IMR-90 (cell line): ENCODE data around the gene DCLK1. TPM values are rescaled to one million over a fixed set of nuclear protein-coding genes. Genes with fewer than 3 reads are reported as not detected.

Source experiments
- ATAC-seq: fragments of 200-7000 bp; cut with Tn5 transposase; 2 replicates; pipeline ENCODE4 v1.9.1; 2020; ENCODE audit warnings: low read depth, mild to moderate bottlenecking, moderate library complexity
- BruUV-seq: library from RNA; stranded (reverse); fragments of 400-500 nt; replicated peaks from 2 replicates; lab custom pipeline; 2021; lab: Mats Ljungman, UMichigan
- CTCF ChIA-PET: fragments of 300-600 bp; formaldehyde crosslinking; extraction: SDS; loops from one replicate; lab custom pipeline; 2021; ENCODE audit warnings: antibody characterized with exemption; lab: Yijun Ruan, JAX
- POLR2A ChIA-PET: fragments of 300-600 bp; sonication (Branson Sonifier 250); formaldehyde crosslinking; loops from one replicate; lab custom pipeline; 2022; ENCODE audit warnings: antibody characterized with exemption; ENCODE audit not compliant: unreplicated experiment; lab: Charles Lee
- DNase-seq: peaks from one replicate; pipeline ENCODE4 v3.0.0; 2013
- H2AFZ ChIP-seq: replicated peaks from 2 replicates; pipeline ENCODE3; 2013; ENCODE audit warnings: low read length, mild to moderate bottlenecking; ENCODE audit not compliant: poor library complexity
- H2AK5ac ChIP-seq: 2 replicates; pipeline ENCODE4 v1.6.1; 2013; ENCODE audit warnings: low read depth, low read length, inconsistent platforms
- H2AK9ac ChIP-seq: replicated peaks from 2 replicates; pipeline ENCODE3; 2013; ENCODE audit warnings: mild to moderate bottlenecking, low read depth, low read length, moderate library complexity; ENCODE audit not compliant: poor library complexity
- H2BK120ac ChIP-seq: 2 replicates; pipeline ENCODE4 v1.6.1; 2013; ENCODE audit warnings: low read depth, low read length, inconsistent platforms
- H2BK15ac ChIP-seq: 3 replicates; pipeline ENCODE4 v1.6.1; 2013; ENCODE audit warnings: low read depth, low read length, inconsistent platforms
- H2BK20ac ChIP-seq: 2 replicates; pipeline ENCODE4 v1.6.1; 2013; ENCODE audit warnings: low read depth, mild to moderate bottlenecking, inconsistent platforms, low read length, moderate library complexity
- H2BK5ac ChIP-seq: 2 replicates; pipeline ENCODE4 v1.6.1; 2013; ENCODE audit warnings: mild to moderate bottlenecking, low read depth, low read length, inconsistent platforms; ENCODE audit not compliant: poor library complexity, severe bottlenecking
- H3K14ac ChIP-seq: replicated peaks from 2 replicates; pipeline ENCODE4 v1.6.1; 2013; ENCODE audit warnings: low read depth, low read length, inconsistent platforms
- H3K18ac ChIP-seq: 2 replicates; pipeline ENCODE4 v1.6.1; 2013; ENCODE audit warnings: low read depth, low read length, control low read depth
- H3K23ac ChIP-seq: 2 replicates; pipeline ENCODE4 v1.6.1; 2013; ENCODE audit warnings: low read depth, low read length, inconsistent platforms
- H3K27ac ChIP-seq: 2 replicates; pipeline ENCODE4 v1.5.1; 2013; ENCODE audit warnings: mild to moderate bottlenecking, control low read depth, low read length; ENCODE audit not compliant: insufficient read depth
- H3K27me3 ChIP-seq: 2 replicates; pipeline ENCODE4 v1.6.1; 2013; ENCODE audit warnings: low read length; ENCODE audit not compliant: control insufficient read depth, insufficient read depth
- H3K36me3 ChIP-seq: 2 replicates; pipeline ENCODE4 v1.6.1; 2013; ENCODE audit warnings: low read length, mixed read lengths; ENCODE audit not compliant: control insufficient read depth, insufficient read depth
- H3K4ac ChIP-seq: 2 replicates; pipeline ENCODE4 v1.6.1; 2013; ENCODE audit warnings: low read depth, low read length, inconsistent platforms
- H3K4me1 ChIP-seq: 2 replicates; pipeline ENCODE4 v1.6.1; 2013; ENCODE audit warnings: low read length, mixed read lengths; ENCODE audit not compliant: control insufficient read depth, insufficient read depth
- H3K4me2 ChIP-seq: 2 replicates; pipeline ENCODE4 v1.6.1; 2013; ENCODE audit warnings: low read depth, mild to moderate bottlenecking, control low read depth, low read length, moderate library complexity
- H3K4me3 ChIP-seq: 2 replicates; pipeline ENCODE4 v1.5.1; 2013; ENCODE audit warnings: low read depth, mild to moderate bottlenecking, control low read depth, low read length, moderate library complexity; ENCODE audit not compliant: insufficient read depth
- H3K56ac ChIP-seq: 2 replicates; pipeline ENCODE4 v1.6.1; 2013; ENCODE audit warnings: low read length, inconsistent platforms; ENCODE audit not compliant: insufficient read depth; ENCODE audit errors: extremely low read depth
- H3K79me1 ChIP-seq, 2 experiments: 2 replicates each; pipeline ENCODE4 v1.6.1; 2013; ENCODE audit warnings: low read length in 2 of 2, inconsistent platforms in 1 of 2, low read depth in 1 of 2
- H3K9ac ChIP-seq: 2 replicates; pipeline ENCODE4 v1.6.1; 2013; ENCODE audit warnings: low read depth, low read length, control low read depth
- H3K9me1 ChIP-seq: 2 replicates; pipeline ENCODE4 v1.6.1; 2013; ENCODE audit warnings: low read length, inconsistent platforms; ENCODE audit not compliant: insufficient read depth
- H3K9me3 ChIP-seq: 2 replicates; pipeline ENCODE4 v1.6.1; 2013; ENCODE audit warnings: low read length; ENCODE audit not compliant: control insufficient read depth, insufficient read depth
- H4K20me1 ChIP-seq: 2 replicates; pipeline ENCODE4 v1.6.1; 2013; ENCODE audit warnings: low read length, inconsistent platforms; ENCODE audit not compliant: insufficient read depth
- H4K5ac ChIP-seq: 2 replicates; pipeline ENCODE4 v1.6.1; 2013; ENCODE audit warnings: mild to moderate bottlenecking, low read depth, low read length, control low read depth
- H4K8ac ChIP-seq, 2 experiments: 2 replicates each; pipeline ENCODE4 v1.6.1; 2013; ENCODE audit warnings: low read depth in 2 of 2, low read length in 2 of 2, control low read depth in 1 of 2, inconsistent platforms in 1 of 2
- H4K91ac ChIP-seq: 2 replicates; pipeline ENCODE4 v1.6.1; 2013; ENCODE audit warnings: low read depth, low read length, inconsistent platforms; ENCODE audit not compliant: insufficient read depth
- BHLHE40 ChIP-seq: fragments of 150-350 bp; IDR thresholded peaks from 2 replicates; pipeline ENCODE4 v1.6.1; 2016; ENCODE audit warnings: mild to moderate bottlenecking, low read depth, low read length
- CEBPB ChIP-seq: IDR thresholded peaks from 2 replicates; pipeline ENCODE4 v1.6.1; 2012; ENCODE audit warnings: low read depth, low read length, improper control_type of control experiment
- CHD1 ChIP-seq: IDR thresholded peaks from 2 replicates; pipeline ENCODE4 v1.6.1; 2012; ENCODE audit warnings: low read depth, low read length, improper control_type of control experiment
- CTCF ChIP-seq: conservative IDR thresholded peaks from 2 replicates; pipeline ENCODE4 v1.5.1; 2012; ENCODE audit warnings: mild to moderate bottlenecking, low read depth, low read length, improper control_type of control experiment
- ELK1 ChIP-seq: fragments of 150-350 bp; IDR thresholded peaks from 2 replicates; pipeline ENCODE4 v1.6.1; 2016; ENCODE audit warnings: low read depth, mild to moderate bottlenecking, low read length, moderate library complexity, borderline replicate concordance
- FOS ChIP-seq: fragments of 150-350 bp; IDR thresholded peaks from 2 replicates; pipeline ENCODE4 v1.6.1; 2016; ENCODE audit warnings: low read depth, low read length
- MAFK ChIP-seq: IDR thresholded peaks from 2 replicates; pipeline ENCODE4 v1.6.1; 2012; ENCODE audit warnings: low read depth, low read length, improper control_type of control experiment
- MAZ ChIP-seq: IDR thresholded peaks from 2 replicates; pipeline ENCODE4 v1.6.1; 2012; ENCODE audit warnings: low read depth, mild to moderate bottlenecking, low read length, improper control_type of control experiment, moderate library complexity, borderline replicate concordance
- MXI1 ChIP-seq: IDR thresholded peaks from 2 replicates; pipeline ENCODE4 v1.6.1; 2012; ENCODE audit warnings: low read depth, mild to moderate bottlenecking, low read length, moderate library complexity, borderline replicate concordance
- NFE2L2 ChIP-seq: fragments of 150-350 bp; IDR thresholded peaks from 2 replicates; pipeline ENCODE4 v1.6.1; 2016; ENCODE audit warnings: low read depth, mild to moderate bottlenecking, low read length
- POLR2A ChIP-seq: IDR thresholded peaks from 2 replicates; pipeline ENCODE4 v1.6.1; 2012; ENCODE audit warnings: mild to moderate bottlenecking, low read depth, low read length
- RAD21 ChIP-seq: IDR thresholded peaks from 2 replicates; pipeline ENCODE4 v1.6.1; 2012; ENCODE audit warnings: low read length, improper control_type of control experiment
- RCOR1 ChIP-seq: IDR thresholded peaks from 2 replicates; pipeline ENCODE4 v1.6.1; 2012; ENCODE audit warnings: mild to moderate bottlenecking, low read length, improper control_type of control experiment; ENCODE audit not compliant: insufficient replicate concordance
- RFX5 ChIP-seq: IDR thresholded peaks from 2 replicates; pipeline ENCODE4 v1.8.0; 2012; ENCODE audit warnings: low read depth, mild to moderate bottlenecking, low read length, moderate library complexity
- SMC3 ChIP-seq: fragments of 150-350 bp; IDR thresholded peaks from 2 replicates; pipeline ENCODE4 v1.6.1; 2016; ENCODE audit warnings: low read depth, mild to moderate bottlenecking, antibody characterized with exemption, low read length, moderate library complexity
- WGBS, 2 experiments: methylation state at CpG; one replicate each; pipeline versions ENCODE4 v1.1.5 to v1.1.7; 2013; ENCODE audit warnings: missing lambda C conversion rate in 2 of 2; ENCODE audit not compliant: insufficient read length in 1 of 2; ENCODE audit errors: extremely low coverage in 2 of 2; 5-methylcytosine and 5-hydroxymethylcytosine counted together
- dilution Hi-C: fragments of 300-500 bp; cut with HindIII; formaldehyde crosslinking; loops from one replicate; pipeline ENCODE4 v1.14.3; 2018; ENCODE audit warnings: low sequenced_read_pairs; ENCODE audit not compliant: unreplicated experiment
- in situ Hi-C: fragments of 300-500 bp; cut with MboI; formaldehyde crosslinking; loops from 3 replicates; pipeline ENCODE4 v1.14.3; 2019; ENCODE audit warnings: low sequenced_read_pairs, inconsistent platforms, mixed read lengths
- intact Hi-C: fragments of 100-400 bp; cut with micrococcal nuclease; formaldehyde crosslinking; loops from 2 replicates; pipeline ENCODE4 v1.10.0; 2022
- polyA plus RNA-seq, 3 experiments: library from polyadenylated mRNA; depleted of rRNA; stranded (reverse); fragments of >200 nt; gene quantifications; 2 replicates each; pipeline ENCODE4 v1.2.3, GENCODE V29; 2012; ENCODE audit warnings: low replicate concordance in 1 of 3
- total RNA-seq: library from RNA; depleted of rRNA; stranded (reverse); fragments of >200 nt; gene quantifications from 2 replicates; pipeline ENCODE4 v1.2.3, GENCODE V29; 2012
- TF ChIP-seq, protein P1 (sequence below): fragments of 150-350 bp; IDR thresholded peaks from 2 replicates; pipeline ENCODE4 v1.6.1; 2017; ENCODE audit warnings: mild to moderate bottlenecking, antibody characterized with exemption, low read length, low read depth

DCLK1 gene
- total and polyA plus RNA-seq, 2 of the 4 experiments (the other 2 are of a cell fraction) = under 0.01 to 0.02 TPM

GRCh38 chr13:36166046-36166445 lies 34.9 kb upstream of the DCLK1 start:
- peaks cover 2% of the 10 kb centered on the region; the same call in 1 of the 2 replicates for H3K4me1 ChIP-seq

More at GRCh38 chr13:36166046-36166445, 34.9 kb upstream of the DCLK1 start:
- no peaks in the 10 kb centered on the region for H3K36me3 ChIP-seq
- ChIA-PET CTCF (no interaction called here), POLR2A (no interaction called here)
- DNase-seq (no peak), ATAC-seq (no peak)
- no peak overlapping the region for H2AK9ac ChIP-seq
- no peak overlapping the region for H2BK5ac ChIP-seq
- no peak overlapping the region for H2AK5ac ChIP-seq
- no peaks in the 10 kb centered on the region for H3K9me3 ChIP-seq
- no peak overlapping the region for H4K91ac ChIP-seq
- no peak overlapping the region for H3K14ac ChIP-seq
- no peaks in the 10 kb centered on the region for H4K20me1 ChIP-seq
- H3K4ac ChIP-seq = no peak overlapping the region
- no peak overlapping the region for H4K8ac ChIP-seq
- H3K4me2 ChIP-seq = no peak overlapping the region
- H3K23ac ChIP-seq = no peak overlapping the region
- H3K27me3 ChIP-seq = no peaks in the 10 kb centered on the region; the same call in 1 of the 2 replicates
- no CpG with 5 or more reads among the region's 5 CpGs for WGBS, 2 experiments
- no peak overlapping the region for H3K9ac ChIP-seq
- H2BK15ac ChIP-seq = no peak overlapping the region
- no peak overlapping the region for H3K4me3 ChIP-seq
- TF ChIP-seq RCOR1 = no peak
- TF ChIP-seq CHD1 = no peak
- no peak for TF ChIP-seq MAFK
- TF ChIP-seq POLR2A = no peak
- no peak for TF ChIP-seq MXI1
- no peak for TF ChIP-seq MAZ
- no peak for TF ChIP-seq RAD21
- TF ChIP-seq NFE2L2 = no peak
- no peak for TF ChIP-seq SMC3
- no peak for TF ChIP-seq BHLHE40
- no peak for TF ChIP-seq RFX5
- TF ChIP-seq CTCF = no peak
- TF ChIP-seq, protein P1, sequence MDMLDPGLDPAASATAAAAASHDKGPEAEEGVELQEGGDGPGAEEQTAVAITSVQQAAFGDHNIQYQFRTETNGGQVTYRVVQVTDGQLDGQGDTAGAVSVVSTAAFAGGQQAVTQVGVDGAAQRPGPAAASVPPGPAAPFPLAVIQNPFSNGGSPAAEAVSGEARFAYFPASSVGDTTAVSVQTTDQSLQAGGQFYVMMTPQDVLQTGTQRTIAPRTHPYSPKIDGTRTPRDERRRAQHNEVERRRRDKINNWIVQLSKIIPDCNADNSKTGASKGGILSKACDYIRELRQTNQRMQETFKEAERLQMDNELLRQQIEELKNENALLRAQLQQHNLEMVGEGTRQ = no peak
- TF ChIP-seq FOS = no peak
- no peak for TF ChIP-seq ELK1
- TF ChIP-seq CEBPB = no peak
- H3K56ac ChIP-seq = no peak overlapping the region
- H3K9me1 ChIP-seq = peaks cover 3% of the 10 kb centered on the region; the same call in 1 of the 2 replicates
- intact Hi-C loops (no loop called here), in situ Hi-C loops (no loop called here), dilution Hi-C loops (no loop called here)
- H2AFZ ChIP-seq = no peak overlapping the region
- no peak overlapping the region for H3K27ac ChIP-seq
- H3K18ac ChIP-seq = no peak overlapping the region
- no TSS peak for BruUV-seq
- H2BK120ac ChIP-seq = no peak overlapping the region
- H4K5ac ChIP-seq = no peak overlapping the region
- no peak overlapping the region for H2BK20ac ChIP-seq
- no peaks in the 10 kb centered on the region for H3K79me1 ChIP-seq
